ENCODE measurements around the gene OVOL2. TPM values are rescaled to one million over a fixed set of nuclear protein-coding genes. Genes with fewer than 3 reads are reported as not detected.

OVOL2 gene
- total and polyA plus RNA-seq, 2 of the 4 experiments (the other 2 are of a cell fraction): not detected

GRCh38 chr20:17999566-17999965, 58.1 kb downstream of the OVOL2 start:
- Histone ChIP-seq H3K14ac (replicated peaks; ENCODE audit: low read depth, low read length) (no peak overlapping the region), H3K9me3 (ENCODE audit: control insufficient read depth, insufficient read depth, low read length) (no peaks in the 10 kb centered on the region), H3K23ac (ENCODE audit: low read depth, low read length) (no peak overlapping the region), H2AFZ (replicated peaks; ENCODE audit: low read length, poor library complexity) (no peak overlapping the region), H3K9ac (ENCODE audit: low read depth, low read length) (no peak overlapping the region), H3K4me1 (ENCODE audit: control insufficient read depth, insufficient read depth, low read length) (peaks cover 4% of the 10 kb centered on the region; the same call in 1 of the 2 replicates), H2BK120ac (ENCODE audit: low read depth, low read length) (no peak overlapping the region), H2BK20ac (ENCODE audit: low read depth, low read length) (no peak overlapping the region), H3K9me1 (ENCODE audit: insufficient read depth, low read length) (peaks cover 6% of the 10 kb centered on the region; the same call in 1 of the 2 replicates), H3K18ac (ENCODE audit: low read depth, low read length) (no peak overlapping the region), H2AK9ac (replicated peaks; ENCODE audit: low read depth, low read length, poor library complexity) (peak overlapping the region; percentile 56), H4K20me1 (ENCODE audit: insufficient read depth, low read length) (no peaks in the 10 kb centered on the region), H4K5ac (ENCODE audit: low read depth, low read length) (no peak overlapping the region), H4K8ac (ENCODE audit: low read depth in 2 of 2, low read length in 2 of 2) (no peak overlapping the region), H3K79me1 (ENCODE audit: low read depth in 1 of 2, low read length in 2 of 2) (no peaks in the 10 kb centered on the region), H4K91ac (ENCODE audit: insufficient read depth, low read depth, low read length) (no peak overlapping the region), H3K4ac (ENCODE audit: low read depth, low read length) (no peak overlapping the region), H3K56ac (ENCODE audit: extremely low read depth, insufficient read depth, low read length) (no peak overlapping the region), H2AK5ac (ENCODE audit: low read depth, low read length) (no peak overlapping the region), H3K36me3 (ENCODE audit: control insufficient read depth, insufficient read depth, low read length) (no peaks in the 10 kb centered on the region), H2BK15ac (ENCODE audit: low read depth, low read length) (no peak overlapping the region), H3K4me2 (ENCODE audit: low read depth, low read length) (no peak overlapping the region), H3K27ac (ENCODE audit: insufficient read depth, low read length) (no peak overlapping the region), H3K27me3 (ENCODE audit: control insufficient read depth, insufficient read depth, low read length) (peaks cover 4% of the 10 kb centered on the region; the same call in 1 of the 2 replicates), H2BK5ac (ENCODE audit: low read depth, low read length, poor library complexity, severe bottlenecking) (no peak overlapping the region), H3K4me3 (ENCODE audit: insufficient read depth, low read depth, low read length) (no peak overlapping the region)
- ChIA-PET CTCF (interaction anchor here (0.8 kb wide), 1 partner anchor 41 kb away, joined by 3 read pairs; no protein-coding TSS in a partner anchor), POLR2A (ENCODE audit: unreplicated experiment) (no interaction called here)
- in situ Hi-C loops (cut with MboI; ENCODE audit: low sequenced_read_pairs): loop anchor here (10.0 kb wide), 1 partner anchor 485 kb away; no protein-coding TSS in a partner anchor
- dilution Hi-C loops (cut with HindIII; ENCODE audit: low sequenced_read_pairs, unreplicated experiment): no loop called here
- WGBS, 2 experiments (ENCODE audit: extremely low coverage in 2 of 2, insufficient read length in 1 of 2): 84% methylated on average over 3 of the region's 4 CpGs; no CpG with 5 or more reads in 1 of the 2 experiments
- intact Hi-C loops (cut with micrococcal nuclease): loop anchor here (5.0 kb wide), 2 partner anchors 462 to 567 kb away; no protein-coding TSS in a partner anchor
- DNase-seq (no peak), ATAC-seq (ENCODE audit: low read depth) (no peak)
- TF ChIP-seq NFE2L2 (IDR thresholded peaks at IDR 0.05; ENCODE audit: low read depth, low read length) (no peak), ELK1 (IDR thresholded peaks at IDR 0.05; ENCODE audit: borderline replicate concordance, low read depth, low read length) (no peak), BHLHE40 (IDR thresholded peaks at IDR 0.05; ENCODE audit: low read depth, low read length) (no peak), POLR2A (IDR thresholded peaks at IDR 0.05; ENCODE audit: low read depth, low read length) (no peak), MAFK (IDR thresholded peaks at IDR 0.05; ENCODE audit: low read depth, low read length) (no peak), RAD21 (IDR thresholded peaks at IDR 0.05; ENCODE audit: low read length) (no peak), SMC3 (IDR thresholded peaks at IDR 0.05; ENCODE audit: low read depth, low read length) (no peak), CTCF (conservative IDR thresholded peaks at IDR 0.05; ENCODE audit: low read depth, low read length) (no peak), CHD1 (IDR thresholded peaks at IDR 0.05; ENCODE audit: low read depth, low read length) (no peak), FOS (IDR thresholded peaks at IDR 0.05; ENCODE audit: low read depth, low read length) (no peak)
- no TSS peak for BruUV-seq (replicated peaks)

Measured in IMR-90 (cell line).